G401 (cell line): ENCODE results near the gene DHRS4L2. TPM values are rescaled to one million over a fixed set of nuclear protein-coding genes. Genes with fewer than 3 reads are reported as not detected.
A peak's percentile ranks its signal among the peaks of the same experiment; 100 is the strongest.
"Not testable (repeated sequence)": the region's sequence is repeated elsewhere in the genome, so short reads cannot be mapped to it uniquely, and the experiment has no call there.

Source experiments
- DNase-seq: peaks from one replicate; pipeline ENCODE4 v3.0.0-alpha.2; 2015; ENCODE audit warnings: low spot score
- in situ Hi-C: cut with HindIII; loops from 2 replicates; pipeline ENCODE4 v1.10.0; 2016; ENCODE audit warnings: low sequenced_read_pairs, mixed read lengths
- total RNA-seq: library from RNA; depleted of rRNA; stranded (reverse); fragments of >200 nt; shearing (Covaris generic); gene quantifications from 2 replicates; pipeline ENCODE4 v1.2.3, GENCODE V29; 2014; rRNA removed

Gene DHRS4L2
- total RNA-seq, 1 experiment from 2014 or later = 17.3 TPM

GRCh38 chr14:24049002-24049401, 60.3 kb downstream of the DHRS4L2 start:
- DNase-seq, in situ Hi-C loops: not testable (repeated sequence)

GRCh38 chr14:24050753-24051152, 62.0 kb downstream of the DHRS4L2 start:
- peak; percentile 20 for DNase-seq
- in situ Hi-C loops = not testable (repeated sequence)

- peak; percentile 59 for DNase-seq
- in situ Hi-C loops = no loop called here
These were observed 62.6 kb downstream of the DHRS4L2 start for GRCh38 chr14:24051176-24051788.

- in situ Hi-C loops = no loop called here
- peak; percentile 80 for DNase-seq
These were observed 63.3 kb downstream of the DHRS4L2 start, which contains the start of gene CARMIL3 for GRCh38 chr14:24051789-24052655. TSS of gene CARMIL3 (plus strand) at chr14:24052009. CDS start at chr14:24052154, 145 bp downstream.

GRCh38 chr14:24052656-24053547, 64.2 kb downstream of the DHRS4L2 start:
- in situ Hi-C loops = no loop called here
- DNase-seq = peak; percentile 12

- DNase-seq = peak; percentile 21
- in situ Hi-C loops = no loop called here
These were observed 65.0 kb downstream of the DHRS4L2 start for GRCh38 chr14:24053548-24054323.

- in situ Hi-C loops = no loop called here
- no peak for DNase-seq
These were observed 65.6 kb downstream of the DHRS4L2 start for GRCh38 chr14:24054324-24054641.

- DNase-seq = no peak
- in situ Hi-C loops = no loop called here
These were observed 65.9 kb downstream of the DHRS4L2 start for GRCh38 chr14:24054646-24055045.

Other genes starting within 250 kb of the DHRS4L2 start
- gene DHRS4, start 35.2 kb upstream of the DHRS4L2 start, total RNA-seq = 46.2 and 62.7 TPM in 2 replicates
- gene CARMIL3, start 63.1 kb downstream of the DHRS4L2 start, total RNA-seq = 0.74 and 1.6 TPM in 2 replicates
- not detected in 2 replicates for gene CPNE6, start 82.6 kb downstream of the DHRS4L2 start, total RNA-seq
- 64.7 and 86.2 TPM in 2 replicates for gene PCK2, start 105.4 kb downstream of the DHRS4L2 start, total RNA-seq
- gene DCAF11, start 125.8 kb downstream of the DHRS4L2 start, total RNA-seq = 93.8 and 125 TPM in 2 replicates
- gene NRL, start 126.0 kb downstream of the DHRS4L2 start, total RNA-seq = 1.3 and 2.8 TPM in 2 replicates
- gene FITM1, start 141.7 kb downstream of the DHRS4L2 start, total RNA-seq = 0.88 TPM in 1 of 2 replicates, not detected in the other
- gene PSME1, start 147.3 kb downstream of the DHRS4L2 start, total RNA-seq = 57.9 and 58.0 TPM in 2 replicates
- 33.6 and 45.0 TPM in 2 replicates for gene EMC9, start 152.7 kb downstream of the DHRS4L2 start, total RNA-seq
- gene PSME2, start 157.7 kb downstream of the DHRS4L2 start, total RNA-seq = 162 and 168 TPM in 2 replicates
- 51.9 and 89.7 TPM in 2 replicates for gene RNF31, start 158.6 kb downstream of the DHRS4L2 start, total RNA-seq
- 8.3 and 14.1 TPM in 2 replicates for gene IRF9, start 172.3 kb downstream of the DHRS4L2 start, total RNA-seq
- gene REC8, start 183.2 kb downstream of the DHRS4L2 start, total RNA-seq = 0.31 TPM in 1 of 2 replicates, not detected in the other
- gene IPO4, start 199.9 kb downstream of the DHRS4L2 start, total RNA-seq = 79.5 and 80.4 TPM in 2 replicates
- gene TM9SF1, start 206.5 kb downstream of the DHRS4L2 start, total RNA-seq = 26.6 and 50.0 TPM in 2 replicates
- gene TSSK4, start 216.8 kb downstream of the DHRS4L2 start, total RNA-seq = not detected in 2 replicates
- 30.8 and 40.4 TPM in 2 replicates for gene CHMP4A, start 224.6 kb downstream of the DHRS4L2 start, total RNA-seq
- gene MDP1, start 227.1 kb downstream of the DHRS4L2 start, total RNA-seq = 16.6 and 16.9 TPM in 2 replicates
- 168 and 186 TPM in 2 replicates for gene NEDD8, start 243.4 kb downstream of the DHRS4L2 start, total RNA-seq
- 116 and 132 TPM in 2 replicates for gene GMPR2, start 244.0 kb downstream of the DHRS4L2 start, total RNA-seq